Measurements from ENCODE around the gene SNX25.
"Not testable (repeated sequence)": the region's sequence is repeated elsewhere in the genome, so short reads cannot be mapped to it uniquely, and the experiment has no call there.

The SNX25 gene

GRCh38 chr4:185196437-185196836 lies 13.0 kb upstream of the SNX25 start:
- TF ChIP-seq ZNF274 (IDR thresholded peaks at IDR 0.05; ENCODE audit: low read depth, low read length) (no peak), YY1 (IDR thresholded peaks at IDR 0.05; ENCODE audit: insufficient read depth, insufficient read length) (no peak), SUZ12 (IDR thresholded peaks at IDR 0.05; ENCODE audit: extremely low read depth, insufficient read depth, insufficient read length) (no peak)
- H3K9ac ChIP-seq (ENCODE audit: insufficient read length, low read depth), result no peak overlapping the region
- no peaks in the 10 kb centered on the region for H3K9me3 ChIP-seq (ENCODE audit: insufficient read depth, low read length)
- H3K27me3 ChIP-seq (ENCODE audit: insufficient read depth, insufficient read length), result no peaks in the 10 kb centered on the region
- H3K4me3 ChIP-seq (ENCODE audit: insufficient read length, low read depth), result no peak overlapping the region
- H3K36me3 ChIP-seq (ENCODE audit: insufficient read depth, insufficient read length, low read length), result peaks cover 3% of the 10 kb centered on the region
- no peak for DNase-seq (ENCODE audit: low read depth, low spot score)
- no peaks in the 10 kb centered on the region for H3K4me1 ChIP-seq (ENCODE audit: insufficient read depth, insufficient read length)

GRCh38 chr4:185198189-185198588 lies 11.2 kb upstream of the SNX25 start:
- not testable (repeated sequence) for H3K9ac ChIP-seq (ENCODE audit: insufficient read length, low read depth); H3K4me1 ChIP-seq (ENCODE audit: insufficient read depth, insufficient read length); H3K4me3 ChIP-seq (ENCODE audit: insufficient read length, low read depth); DNase-seq (ENCODE audit: low read depth, low spot score); H3K27me3 ChIP-seq (ENCODE audit: insufficient read depth, insufficient read length); H3K36me3 ChIP-seq (ENCODE audit: insufficient read depth, insufficient read length, low read length); H3K9me3 ChIP-seq (ENCODE audit: insufficient read depth, low read length)

- Histone ChIP-seq H3K9me3 (ENCODE audit: insufficient read depth, low read length) (no peaks in the 10 kb centered on the region), H3K4me3 (ENCODE audit: insufficient read length, low read depth) (no peak overlapping the region), H3K27me3 (ENCODE audit: insufficient read depth, insufficient read length) (peaks cover 6% of the 10 kb centered on the region), H3K9ac (ENCODE audit: insufficient read length, low read depth) (no peak overlapping the region), H3K4me1 (ENCODE audit: insufficient read depth, insufficient read length) (no peaks in the 10 kb centered on the region), H3K36me3 (ENCODE audit: insufficient read depth, insufficient read length, low read length) (peaks cover 3% of the 10 kb centered on the region)
- TF ChIP-seq SUZ12 (IDR thresholded peaks at IDR 0.05; ENCODE audit: extremely low read depth, insufficient read depth, insufficient read length), result no peak
- TF ChIP-seq YY1 (IDR thresholded peaks at IDR 0.05; ENCODE audit: insufficient read depth, insufficient read length), result no peak
- TF ChIP-seq ZNF274 (IDR thresholded peaks at IDR 0.05; ENCODE audit: low read depth, low read length), result no peak
- no peak for DNase-seq (ENCODE audit: low read depth, low spot score)
Observed at GRCh38 chr4:185201977-185202962, 7.1 kb upstream of the SNX25 start.

- Histone ChIP-seq H3K9ac (ENCODE audit: insufficient read length, low read depth) (peak overlapping the region; percentile 80), H3K9me3 (ENCODE audit: insufficient read depth, low read length) (no peaks in the 10 kb centered on the region), H3K4me1 (ENCODE audit: insufficient read depth, insufficient read length) (no peaks in the 10 kb centered on the region), H3K4me3 (ENCODE audit: insufficient read length, low read depth) (peak overlapping the region; percentile 54), H3K27me3 (ENCODE audit: insufficient read depth, insufficient read length) (peaks cover 8% of the 10 kb centered on the region), H3K36me3 (ENCODE audit: insufficient read depth, insufficient read length, low read length) (peaks cover 3% of the 10 kb centered on the region)
- DNase-seq (ENCODE audit: low read depth, low spot score), result no peak
- TF ChIP-seq SUZ12 (IDR thresholded peaks at IDR 0.05; ENCODE audit: extremely low read depth, insufficient read depth, insufficient read length), result no peak
- no peak for TF ChIP-seq YY1 (IDR thresholded peaks at IDR 0.05; ENCODE audit: insufficient read depth, insufficient read length)
- TF ChIP-seq ZNF274 (IDR thresholded peaks at IDR 0.05; ENCODE audit: low read depth, low read length), result no peak
Observed at GRCh38 chr4:185202984-185203485, 6.4 kb upstream of the SNX25 start.

- Histone ChIP-seq H3K27me3 (ENCODE audit: insufficient read depth, insufficient read length) (peaks cover 12% of the 10 kb centered on the region), H3K4me1 (ENCODE audit: insufficient read depth, insufficient read length) (no peaks in the 10 kb centered on the region), H3K9me3 (ENCODE audit: insufficient read depth, low read length) (no peaks in the 10 kb centered on the region), H3K4me3 (ENCODE audit: insufficient read length, low read depth) (peak within 1 kb of the TSS; percentile 54), H3K9ac (ENCODE audit: insufficient read length, low read depth) (peak within 1 kb of the TSS; percentile 80), H3K36me3 (ENCODE audit: insufficient read depth, insufficient read length, low read length) (peaks cover 3% of the 10 kb centered on the region)
- TF ChIP-seq SUZ12 (IDR thresholded peaks at IDR 0.05; ENCODE audit: extremely low read depth, insufficient read depth, insufficient read length), result no peak
- no peak for DNase-seq (ENCODE audit: low read depth, low spot score)
Observed at GRCh38 chr4:185203486-185204237, 5.7 kb upstream of the SNX25 start, which contains the start of gene CFAP97. Gene CFAP97 (minus strand): TSS chr4:185204000. CDS start chr4:185191196, 12,804 bp downstream.

GRCh38 chr4:185204238-185204910 lies 5.0 kb upstream of the SNX25 start:
- Histone ChIP-seq H3K4me3 (ENCODE audit: insufficient read length, low read depth) (peak overlapping the region; percentile 54), H3K27me3 (ENCODE audit: insufficient read depth, insufficient read length) (peaks cover 18% of the 10 kb centered on the region), H3K4me1 (ENCODE audit: insufficient read depth, insufficient read length) (no peaks in the 10 kb centered on the region), H3K36me3 (ENCODE audit: insufficient read depth, insufficient read length, low read length) (peaks cover 3% of the 10 kb centered on the region), H3K9me3 (ENCODE audit: insufficient read depth, low read length) (no peaks in the 10 kb centered on the region), H3K9ac (ENCODE audit: insufficient read length, low read depth) (peak overlapping the region; percentile 80)
- TF ChIP-seq SUZ12 (IDR thresholded peaks at IDR 0.05; ENCODE audit: extremely low read depth, insufficient read depth, insufficient read length) (no peak), ZNF274 (IDR thresholded peaks at IDR 0.05; ENCODE audit: low read depth, low read length) (no peak), YY1 (IDR thresholded peaks at IDR 0.05; ENCODE audit: insufficient read depth, insufficient read length) (no peak)
- DNase-seq (ENCODE audit: low read depth, low spot score), result no peak

GRCh38 chr4:185205073-185205472 lies 4.3 kb upstream of the SNX25 start:
- DNase-seq (ENCODE audit: low read depth, low spot score); H3K36me3 ChIP-seq (ENCODE audit: insufficient read depth, insufficient read length, low read length); H3K9ac ChIP-seq (ENCODE audit: insufficient read length, low read depth); H3K4me1 ChIP-seq (ENCODE audit: insufficient read depth, insufficient read length); H3K4me3 ChIP-seq (ENCODE audit: insufficient read length, low read depth); H3K9me3 ChIP-seq (ENCODE audit: insufficient read depth, low read length): not testable (repeated sequence)
- H3K27me3 ChIP-seq (ENCODE audit: insufficient read depth, insufficient read length), result peaks cover 18% of the 10 kb centered on the region

Measured in NT2/D1 (cell line).